ENCODE data around the gene B3GALT5. TPM values are rescaled to one million over a fixed set of nuclear protein-coding genes. Genes with fewer than 3 reads are reported as not detected.

B3GALT5 gene
- total and polyA plus RNA-seq, 4 experiments from 2014 or later = not detected

GRCh38 chr21:39611551-39612190, 1.1 kb upstream of the B3GALT5 start:
- no peak overlapping the region for H3K4me3 ChIP-seq (ENCODE audit: low read length in 2 of 2)
- H3K9me3 Mint-ChIP-seq = peaks cover 0 to 5% (median 0%) of the 10 kb centered on the region in 8 donors
- H3K27me3 ChIP-seq (ENCODE audit: insufficient read depth, low read length) = peaks cover 3% of the 10 kb centered on the region
- POLR2A ChIA-PET (ENCODE audit: partially characterized antibody) = no interaction called here
- H3K36me3 Mint-ChIP-seq = no peaks in the 10 kb centered on the region
- intact Hi-C loops (cut with micrococcal nuclease) = no loop called here
- H3K4me1 Mint-ChIP-seq = peaks cover 4 to 9% (median 7%) of the 10 kb centered on the region in 4 donors
- CTCF ChIA-PET (ENCODE audit: partially characterized antibody) = no interaction called here
- H3K27me3 Mint-ChIP-seq = peaks cover 11 to 32% of the 10 kb centered on the region in 2 donors
- no peak overlapping the region for H3K27ac Mint-ChIP-seq
- H3K4me3 Mint-ChIP-seq = no peak overlapping the region
- no peak overlapping the region for H3K27ac ChIP-seq (ENCODE audit: low read depth, low read length)
- DNase-seq = no peak
- no peaks in the 10 kb centered on the region for H3K4me1 ChIP-seq (ENCODE audit: insufficient read depth, low read length)
- no peaks in the 10 kb centered on the region for H3K36me3 ChIP-seq (ENCODE audit: insufficient read depth, low read length)
- H3K9me3 ChIP-seq (ENCODE audit: control insufficient read depth in 1 of 2, low read length in 2 of 2) = no peaks in the 10 kb centered on the region

GRCh38 chr21:39613041-39613934, 548 bp downstream of the B3GALT5 start:
- CTCF ChIA-PET (ENCODE audit: partially characterized antibody) = no interaction called here
- Mint-ChIP-seq H3K4me1 (peaks cover 4 to 9% (median 7%) of the 10 kb centered on the region in 4 donors), H3K4me3 (peak overlapping the region in 2 of 8 donors; percentile 0 to 20), H3K9me3 (peaks cover 0 to 5% (median 0%) of the 10 kb centered on the region in 8 donors), H3K36me3 (no peaks in the 10 kb centered on the region), H3K27me3 (peaks cover 11 to 34% of the 10 kb centered on the region in 2 donors), H3K27ac (no peak overlapping the region)
- Histone ChIP-seq H3K4me3 (ENCODE audit: low read length in 2 of 2) (no peak overlapping the region), H3K27ac (ENCODE audit: low read depth, low read length) (no peak overlapping the region), H3K36me3 (ENCODE audit: insufficient read depth, low read length) (no peaks in the 10 kb centered on the region), H3K4me1 (ENCODE audit: insufficient read depth, low read length) (no peaks in the 10 kb centered on the region), H3K27me3 (ENCODE audit: insufficient read depth, low read length) (peaks cover 3% of the 10 kb centered on the region), H3K9me3 (ENCODE audit: control insufficient read depth in 1 of 2, low read length in 2 of 2) (no peaks in the 10 kb centered on the region)
- no peak for DNase-seq
- POLR2A ChIA-PET (ENCODE audit: partially characterized antibody) = no interaction called here
- intact Hi-C loops (cut with micrococcal nuclease) = no loop called here

- intact Hi-C loops (cut with micrococcal nuclease) = no loop called here
- H3K27me3 Mint-ChIP-seq = peaks cover 11 to 34% of the 10 kb centered on the region in 2 donors
These were observed 3.6 kb downstream of the B3GALT5 start for GRCh38 chr21:39616211-39616772.

GRCh38 chr21:39620856-39621255, 8.1 kb downstream of the B3GALT5 start:
- Mint-ChIP-seq H3K27me3 (peaks cover 0 to 14% of the 10 kb centered on the region in 2 donors), H3K4me3 (no peak overlapping the region), H3K27ac (no peak overlapping the region), H3K4me1 (no peaks in the 10 kb centered on the region), H3K9me3 (peaks cover 0 to 20% (median 10%) of the 10 kb centered on the region in 8 donors), H3K36me3 (peaks cover 0 to 5% of the 10 kb centered on the region in 2 donors)
- no peak for DNase-seq
- POLR2A ChIA-PET (ENCODE audit: partially characterized antibody) = no interaction called here
- CTCF ChIA-PET (ENCODE audit: partially characterized antibody) = no interaction called here
- Histone ChIP-seq H3K36me3 (ENCODE audit: insufficient read depth, low read length) (no peaks in the 10 kb centered on the region), H3K9me3 (ENCODE audit: control insufficient read depth in 1 of 2, low read length in 2 of 2) (no peaks in the 10 kb centered on the region), H3K27ac (ENCODE audit: low read depth, low read length) (no peak overlapping the region), H3K4me1 (ENCODE audit: insufficient read depth, low read length) (no peaks in the 10 kb centered on the region), H3K4me3 (ENCODE audit: low read length in 2 of 2) (no peak overlapping the region), H3K27me3 (ENCODE audit: insufficient read depth, low read length) (no peaks in the 10 kb centered on the region)
- intact Hi-C loops (cut with micrococcal nuclease) = no loop called here

More at GRCh38 chr21:39616211-39616772, 3.6 kb downstream of the B3GALT5 start:
- Mint-ChIP-seq H3K36me3 (no peaks in the 10 kb centered on the region), H3K9me3 (peaks cover 0 to 5% (median 1%) of the 10 kb centered on the region in 8 donors), H3K4me3 (no peak overlapping the region), H3K4me1 (peaks cover 4 to 9% (median 7%) of the 10 kb centered on the region in 4 donors), H3K27ac (no peak overlapping the region)
- Histone ChIP-seq H3K27ac (ENCODE audit: low read depth, low read length) (no peak overlapping the region), H3K9me3 (ENCODE audit: control insufficient read depth in 1 of 2, low read length in 2 of 2) (no peaks in the 10 kb centered on the region), H3K27me3 (ENCODE audit: insufficient read depth, low read length) (peaks cover 3% of the 10 kb centered on the region), H3K4me3 (ENCODE audit: low read length in 2 of 2) (no peak overlapping the region), H3K36me3 (ENCODE audit: insufficient read depth, low read length) (no peaks in the 10 kb centered on the region), H3K4me1 (ENCODE audit: insufficient read depth, low read length) (no peaks in the 10 kb centered on the region)
- DNase-seq = no peak
- CTCF ChIA-PET (ENCODE audit: partially characterized antibody) = no interaction called here
- POLR2A ChIA-PET (ENCODE audit: partially characterized antibody) = no interaction called here

GRCh38 chr21:39625211-39625895, 12.6 kb downstream of the B3GALT5 start:
- H3K27ac Mint-ChIP-seq = no peak overlapping the region
- ChIA-PET POLR2A (ENCODE audit: partially characterized antibody) (no interaction called here), CTCF (ENCODE audit: partially characterized antibody) (no interaction called here)
- H3K4me3 Mint-ChIP-seq = no peak overlapping the region
- intact Hi-C loops (cut with micrococcal nuclease) = no loop called here
- peaks cover 0 to 20% (median 14%) of the 10 kb centered on the region in 8 donors for H3K9me3 Mint-ChIP-seq
- H3K36me3 ChIP-seq (ENCODE audit: insufficient read depth, low read length) = no peaks in the 10 kb centered on the region
- H3K27me3 Mint-ChIP-seq = peaks cover 2 to 7% of the 10 kb centered on the region in 2 donors
- H3K36me3 Mint-ChIP-seq = peaks cover 0 to 5% of the 10 kb centered on the region in 2 donors
- H3K27me3 ChIP-seq (ENCODE audit: insufficient read depth, low read length) = no peaks in the 10 kb centered on the region
- H3K9me3 ChIP-seq (ENCODE audit: control insufficient read depth in 1 of 2, low read length in 2 of 2) = peaks cover 0 to 3% of the 10 kb centered on the region in 2 donors
- no peaks in the 10 kb centered on the region for H3K4me1 ChIP-seq (ENCODE audit: insufficient read depth, low read length)
- DNase-seq = no peak
- H3K4me1 Mint-ChIP-seq = no peaks in the 10 kb centered on the region
- H3K4me3 ChIP-seq (ENCODE audit: low read length in 2 of 2) = no peak overlapping the region
- no peak overlapping the region for H3K27ac ChIP-seq (ENCODE audit: low read depth, low read length)

GRCh38 chr21:39628385-39628784, 15.6 kb downstream of the B3GALT5 start:
- ChIA-PET CTCF (ENCODE audit: partially characterized antibody) (no interaction called here), POLR2A (ENCODE audit: partially characterized antibody) (no interaction called here)
- Histone ChIP-seq H3K27me3 (ENCODE audit: insufficient read depth, low read length) (no peaks in the 10 kb centered on the region), H3K9me3 (ENCODE audit: control insufficient read depth in 1 of 2, low read length in 2 of 2) (peaks cover 0 to 3% of the 10 kb centered on the region in 2 donors), H3K4me3 (ENCODE audit: low read length in 2 of 2) (no peak overlapping the region), H3K4me1 (ENCODE audit: insufficient read depth, low read length) (no peaks in the 10 kb centered on the region), H3K36me3 (ENCODE audit: insufficient read depth, low read length) (no peaks in the 10 kb centered on the region), H3K27ac (ENCODE audit: low read depth, low read length) (no peak overlapping the region)
- Mint-ChIP-seq H3K27me3 (peaks cover 2 to 7% of the 10 kb centered on the region in 2 donors), H3K9me3 (peaks cover 0 to 20% (median 14%) of the 10 kb centered on the region in 8 donors), H3K4me3 (no peak overlapping the region), H3K36me3 (peaks cover 0 to 5% of the 10 kb centered on the region in 2 donors), H3K27ac (no peak overlapping the region), H3K4me1 (no peaks in the 10 kb centered on the region)
- no peak for DNase-seq
- intact Hi-C loops (cut with micrococcal nuclease) = no loop called here

GRCh38 chr21:39630191-39630591, 17.5 kb downstream of the B3GALT5 start:
- H3K4me1 ChIP-seq (ENCODE audit: insufficient read depth, low read length) = no peaks in the 10 kb centered on the region
- H3K27me3 ChIP-seq (ENCODE audit: insufficient read depth, low read length) = no peaks in the 10 kb centered on the region
- CTCF ChIA-PET (ENCODE audit: partially characterized antibody) = no interaction called here
- peaks cover 0 to 3% of the 10 kb centered on the region in 2 donors for H3K9me3 ChIP-seq (ENCODE audit: control insufficient read depth in 1 of 2, low read length in 2 of 2)
- H3K36me3 ChIP-seq (ENCODE audit: insufficient read depth, low read length) = no peaks in the 10 kb centered on the region
- H3K4me1 Mint-ChIP-seq = no peaks in the 10 kb centered on the region
- no peak overlapping the region for H3K4me3 Mint-ChIP-seq
- no peak overlapping the region for H3K27ac ChIP-seq (ENCODE audit: low read depth, low read length)
- H3K9me3 Mint-ChIP-seq = peaks cover 0 to 11% (median 7%) of the 10 kb centered on the region in 8 donors
- no peaks in the 10 kb centered on the region for H3K36me3 Mint-ChIP-seq
- intact Hi-C loops (cut with micrococcal nuclease) = no loop called here
- H3K27ac Mint-ChIP-seq = no peak overlapping the region
- no peak overlapping the region for H3K4me3 ChIP-seq (ENCODE audit: low read length in 2 of 2)
- peaks cover 0 to 2% of the 10 kb centered on the region in 2 donors for H3K27me3 Mint-ChIP-seq
- DNase-seq = no peak
- POLR2A ChIA-PET (ENCODE audit: partially characterized antibody) = no interaction called here
